GM18951 (cell line): ENCODE results near the gene PSME4.
"Not testable (repeated sequence)": the region's sequence is repeated elsewhere in the genome, so short reads cannot be mapped to it uniquely, and the experiment has no call there.

Experiments used
- POLR2A ChIP-seq: IDR thresholded peaks from 4 replicates; pipeline ENCODE4 v1.6.1; 2011; ENCODE audit warnings: mild to moderate bottlenecking; ENCODE audit not compliant: insufficient read length, insufficient read depth; ENCODE audit errors: extremely low read depth
- in situ Hi-C: fragments of 300-500 bp; cut with MboI; formaldehyde crosslinking; loops from one replicate; pipeline ENCODE4 v1.12.0; 2022; ENCODE audit warnings: low sequenced_read_pairs, mixed read lengths, inconsistent platforms; ENCODE audit not compliant: unreplicated experiment

Gene PSME4

DNA sequence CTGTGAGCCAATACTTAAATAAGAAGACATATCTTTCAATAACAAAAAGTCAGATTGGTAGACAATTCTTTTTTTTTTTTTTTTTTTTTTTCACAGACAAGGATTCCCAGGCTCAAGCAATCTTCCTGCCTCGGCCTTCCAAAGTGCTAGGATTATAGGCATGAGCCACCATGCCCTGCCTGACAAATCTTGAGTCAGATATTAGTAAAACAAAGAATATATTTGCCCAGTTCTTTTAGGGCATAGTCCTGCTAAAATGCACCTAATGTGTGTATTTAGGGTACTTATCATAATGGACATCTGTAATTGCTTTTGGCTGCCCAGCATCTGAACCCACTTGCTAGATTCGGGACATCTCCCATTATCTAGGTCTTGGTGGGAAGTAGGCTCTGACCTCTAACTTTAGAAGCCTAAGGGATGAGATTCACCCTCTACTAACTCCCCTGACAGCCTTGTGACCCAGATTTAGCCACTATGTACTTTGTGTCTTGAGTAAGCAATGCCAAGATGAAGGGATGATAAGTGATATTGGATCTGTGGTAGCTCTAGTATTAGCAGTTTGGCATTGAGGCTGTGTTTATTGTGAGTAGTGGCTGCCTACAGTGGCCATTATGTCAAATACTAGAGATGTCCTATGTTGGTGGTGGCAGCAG is 18.5 kb upstream of the PSME4 start:
- in situ Hi-C loops = no loop called here
- TF ChIP-seq POLR2A = no peak

DNA sequence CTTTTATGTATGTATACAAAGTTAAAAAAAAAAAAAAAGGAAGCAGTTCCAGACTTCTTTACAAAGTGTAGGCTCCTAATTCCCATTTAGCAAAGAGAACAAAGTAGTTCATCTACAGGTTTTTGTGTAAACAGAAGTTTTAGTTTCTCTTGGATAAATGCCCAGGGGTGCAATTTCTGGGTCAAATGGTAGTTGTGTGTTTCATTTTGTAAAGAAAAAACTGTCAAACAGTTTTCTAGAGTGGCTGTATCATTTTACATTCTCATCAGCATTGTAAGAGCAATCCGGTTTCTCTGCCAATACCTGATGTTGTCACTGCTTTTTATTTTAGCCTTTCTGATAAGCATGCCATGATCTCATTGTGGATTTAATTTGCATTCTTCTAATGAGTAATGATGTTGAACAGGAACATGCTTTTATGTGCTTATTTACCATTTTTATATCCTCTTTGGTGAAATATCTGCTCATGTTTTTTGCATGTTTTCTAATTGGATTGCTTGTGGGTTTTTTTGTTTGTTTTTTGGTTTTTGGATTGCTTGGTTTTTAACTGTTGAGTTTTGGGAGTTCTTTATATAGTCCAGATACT is 16.6 kb upstream of the PSME4 start:
- in situ Hi-C loops = no loop called here
- no peak for TF ChIP-seq POLR2A

DNA sequence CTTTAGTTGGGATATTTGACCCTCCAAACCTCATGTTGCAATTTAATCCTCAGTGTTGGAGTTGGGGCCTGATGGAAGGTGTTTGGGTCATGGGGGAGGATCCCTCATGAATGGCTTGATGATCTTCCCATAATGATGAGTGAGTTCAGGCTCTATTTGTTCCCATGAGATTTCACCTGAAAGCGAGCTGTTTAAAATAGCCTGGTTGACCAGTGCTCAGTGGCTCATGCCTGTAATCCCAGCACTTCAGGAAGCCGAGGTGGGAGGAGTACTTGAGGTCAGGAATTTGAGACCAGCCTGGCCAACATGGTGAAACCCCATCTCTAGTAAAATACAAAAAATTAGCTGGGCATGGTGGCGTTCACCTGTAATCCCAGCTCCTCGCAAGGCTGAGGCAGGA is 14.9 kb upstream of the PSME4 start:
- in situ Hi-C loops = no loop called here
- TF ChIP-seq POLR2A = no peak

DNA sequence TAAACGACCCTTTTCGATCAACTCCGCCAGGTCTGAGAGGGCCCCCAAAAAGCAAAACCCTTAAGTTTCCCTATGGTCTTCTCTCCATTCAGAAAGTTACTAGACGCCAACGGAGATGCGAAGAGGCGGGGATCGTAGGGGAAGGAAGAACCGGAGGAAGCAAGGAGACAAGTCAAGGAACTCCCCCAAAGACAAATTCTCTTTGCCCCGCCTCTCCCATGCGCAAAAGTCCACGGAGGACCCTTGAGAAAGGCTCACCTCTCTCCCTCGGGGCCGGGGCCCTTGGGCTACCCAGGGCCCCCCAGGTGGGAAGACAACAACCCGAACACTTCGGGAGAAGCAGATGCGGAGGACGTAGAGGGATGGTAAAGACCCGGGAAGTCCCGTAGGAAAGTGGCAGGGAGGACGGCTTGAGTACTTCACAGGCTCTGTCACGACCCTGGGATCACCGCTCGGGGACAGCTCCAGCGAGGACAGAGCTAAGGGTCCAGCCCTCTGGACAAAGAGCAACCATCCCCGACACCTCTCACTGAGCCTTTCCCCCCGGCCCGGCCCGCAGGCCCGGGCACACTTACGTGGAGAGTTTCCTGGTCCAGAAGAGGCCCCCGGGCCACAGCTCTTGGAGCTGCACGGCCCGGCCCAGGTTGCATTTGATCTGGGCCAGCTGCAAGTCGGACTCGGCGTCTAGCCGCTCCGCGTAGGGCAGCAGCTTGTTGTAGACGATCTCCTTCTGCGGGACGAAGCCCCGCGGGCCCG is 647 bp downstream of the PSME4 start:
- no peak for TF ChIP-seq POLR2A
- in situ Hi-C loops = no loop called here

DNA sequence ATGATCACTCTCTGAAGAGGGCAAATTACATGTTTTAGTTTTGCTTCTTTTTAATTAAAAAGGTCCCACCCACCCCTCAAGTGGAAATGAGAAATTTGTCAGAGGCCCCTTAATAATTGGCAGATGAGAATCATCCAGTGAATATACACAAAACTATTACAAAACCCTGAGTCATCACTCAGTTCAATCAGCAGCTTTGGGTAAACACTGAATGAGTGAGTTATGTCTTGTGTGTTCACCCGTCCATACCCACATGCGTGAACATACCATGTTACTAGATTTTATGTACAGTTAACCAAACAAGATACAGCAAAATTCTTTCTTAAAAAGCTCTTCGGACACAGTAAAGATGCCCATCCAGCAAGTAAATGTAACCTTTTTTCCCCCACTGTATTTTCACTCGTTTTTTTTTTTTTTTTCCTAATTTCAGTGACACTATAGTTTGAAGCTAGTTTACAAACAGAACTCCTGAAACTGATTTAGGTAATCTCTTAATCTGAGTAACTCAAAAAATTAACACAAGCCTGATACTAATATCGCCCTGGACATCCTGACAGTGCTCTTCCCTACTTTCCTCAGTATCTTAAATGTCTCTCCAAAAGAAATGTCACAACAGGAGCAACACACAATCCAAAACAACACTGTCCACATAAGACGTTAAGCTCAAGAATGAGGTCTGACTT is 1.4 kb downstream of the PSME4 start:
- no peak for TF ChIP-seq POLR2A
- in situ Hi-C loops = no loop called here

DNA sequence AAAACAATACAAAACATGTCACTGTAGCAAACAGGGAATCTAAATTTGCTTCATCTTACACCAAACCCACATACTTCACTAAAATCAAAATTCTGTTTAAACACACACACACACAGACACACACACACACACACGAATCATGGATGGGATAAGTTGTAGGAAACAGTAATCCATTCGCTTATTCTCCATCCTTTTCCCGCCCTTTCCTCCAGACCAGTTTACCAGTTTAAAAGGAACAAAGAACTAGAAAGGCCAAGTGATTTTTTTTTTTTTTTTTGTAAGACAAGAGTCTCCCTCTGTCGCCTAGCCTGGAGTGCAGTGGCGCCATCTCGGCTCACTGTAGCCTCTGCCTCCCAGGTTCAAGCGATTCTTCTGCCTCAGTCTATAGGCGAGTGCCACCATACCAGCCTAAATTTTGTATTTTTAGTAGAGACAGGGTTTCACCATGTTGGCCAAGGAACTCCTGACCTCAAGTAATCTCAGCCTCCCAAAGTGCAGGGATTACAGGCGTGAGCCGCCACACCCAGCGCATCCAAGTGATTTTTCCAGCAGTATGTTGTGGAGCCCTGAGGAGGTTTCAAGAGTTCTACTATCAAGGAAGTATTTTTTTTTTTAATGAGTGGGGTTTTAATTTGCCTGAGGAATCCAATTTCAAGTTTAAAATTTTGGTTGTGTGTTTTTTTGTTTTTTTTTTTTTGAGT is 5.7 kb downstream of the PSME4 start:
- no peak for TF ChIP-seq POLR2A
- in situ Hi-C loops = no loop called here

DNA sequence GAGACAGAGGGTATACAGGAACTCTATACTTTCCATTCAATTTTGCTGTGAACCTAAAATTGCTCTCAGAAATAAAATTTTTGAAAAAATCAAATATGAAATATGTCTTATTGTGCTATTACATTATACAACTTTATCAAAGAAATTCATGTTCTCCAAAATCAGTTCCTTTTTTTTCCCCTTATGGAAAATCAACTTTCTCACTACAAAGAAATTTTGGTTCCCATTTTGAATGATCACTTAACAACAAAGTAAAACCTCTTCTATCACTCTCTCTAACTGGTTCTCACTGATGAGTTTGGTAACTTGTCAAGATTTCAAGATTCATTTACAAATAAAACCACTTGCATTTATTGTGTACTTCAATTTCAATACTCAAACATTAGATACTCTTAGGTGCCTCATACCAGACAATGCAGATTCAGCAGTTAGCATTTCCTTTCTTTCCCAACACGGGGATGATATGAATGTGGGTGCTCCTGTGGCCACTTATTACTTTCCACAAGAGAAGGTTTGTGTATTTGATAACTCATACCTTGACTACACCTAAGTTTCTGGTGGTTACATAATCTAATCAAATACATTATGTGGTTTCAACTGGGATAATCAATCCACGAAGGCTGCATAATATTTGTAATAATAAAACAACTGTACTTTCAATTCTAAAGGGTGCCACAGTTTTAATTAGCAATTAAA is 6.4 kb downstream of the PSME4 start:
- no peak for TF ChIP-seq POLR2A
- in situ Hi-C loops = no loop called here

DNA sequence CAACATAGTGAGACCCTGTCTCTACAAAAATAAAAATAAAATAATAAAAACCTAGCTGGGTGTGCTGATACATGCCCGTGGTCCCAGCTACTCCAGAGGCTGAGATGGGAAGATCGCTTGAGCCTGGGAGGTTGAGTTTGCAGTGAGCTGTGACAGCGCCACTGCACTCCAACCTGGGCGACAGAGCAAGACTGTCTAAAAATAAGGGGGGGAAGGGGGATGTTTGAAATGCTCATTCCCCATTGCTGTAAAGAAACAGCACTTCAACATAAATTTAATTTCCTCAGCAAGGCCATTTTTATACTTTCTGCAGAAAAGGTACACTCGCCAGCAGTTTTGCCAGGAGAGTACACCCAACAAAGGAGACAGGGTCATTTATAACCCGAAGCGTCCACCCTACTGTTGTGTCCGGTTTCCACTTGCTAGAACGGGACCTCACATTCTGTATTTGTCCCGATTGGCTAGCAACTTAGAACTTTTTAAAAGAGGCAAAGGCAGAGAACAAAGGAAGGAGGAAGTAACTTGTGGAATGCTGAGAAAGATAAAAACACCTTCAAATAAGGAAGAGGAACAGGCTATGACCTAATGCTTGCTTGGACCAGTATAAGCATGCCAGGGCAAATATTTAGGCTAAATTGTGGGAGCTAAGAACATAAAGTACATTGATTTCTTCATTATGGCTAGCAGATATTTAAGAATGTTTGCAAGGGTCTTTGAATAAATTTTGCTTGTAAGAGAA is 9.1 kb downstream of the PSME4 start:
- in situ Hi-C loops = not testable (repeated sequence)

DNA sequence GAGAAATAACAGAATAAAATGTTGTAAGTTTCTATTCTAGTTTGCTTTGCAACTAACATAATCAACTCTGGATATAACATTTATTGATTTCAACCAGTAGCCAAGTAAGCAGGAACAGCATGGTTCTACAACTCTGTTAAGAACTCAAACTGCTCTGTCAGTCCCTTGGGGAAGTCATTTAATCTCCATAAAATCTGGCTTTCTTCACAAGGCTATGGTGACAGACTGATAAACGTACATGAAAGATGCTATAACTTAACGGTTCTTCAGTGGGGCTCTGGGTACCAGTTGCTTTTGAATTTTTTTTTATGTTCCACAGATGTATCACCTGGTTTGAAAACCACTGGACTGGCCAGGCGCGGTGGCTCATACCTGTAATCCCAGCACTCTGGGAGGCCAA is 10.3 kb downstream of the PSME4 start:
- in situ Hi-C loops = no loop called here
- TF ChIP-seq POLR2A = no peak

DNA sequence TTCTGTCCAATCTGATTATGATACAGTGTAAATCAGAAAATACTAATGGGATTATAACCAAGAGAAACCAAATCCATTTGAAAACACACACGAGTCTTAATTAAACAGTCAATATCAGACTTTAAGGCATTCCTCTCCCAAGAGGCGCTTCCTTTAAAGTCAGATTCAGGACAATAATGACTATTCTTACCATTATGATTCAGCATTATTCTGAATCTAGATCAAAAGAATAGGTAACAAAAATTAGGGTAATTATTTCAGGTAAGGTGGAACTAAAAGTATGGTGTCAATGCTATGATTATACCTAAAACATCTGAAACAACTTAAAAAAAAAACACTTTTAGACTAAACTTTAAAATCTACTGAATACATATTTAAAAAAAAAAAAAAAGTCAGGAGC is 12.3 kb downstream of the PSME4 start:
- in situ Hi-C loops = no loop called here
- TF ChIP-seq POLR2A = no peak

DNA sequence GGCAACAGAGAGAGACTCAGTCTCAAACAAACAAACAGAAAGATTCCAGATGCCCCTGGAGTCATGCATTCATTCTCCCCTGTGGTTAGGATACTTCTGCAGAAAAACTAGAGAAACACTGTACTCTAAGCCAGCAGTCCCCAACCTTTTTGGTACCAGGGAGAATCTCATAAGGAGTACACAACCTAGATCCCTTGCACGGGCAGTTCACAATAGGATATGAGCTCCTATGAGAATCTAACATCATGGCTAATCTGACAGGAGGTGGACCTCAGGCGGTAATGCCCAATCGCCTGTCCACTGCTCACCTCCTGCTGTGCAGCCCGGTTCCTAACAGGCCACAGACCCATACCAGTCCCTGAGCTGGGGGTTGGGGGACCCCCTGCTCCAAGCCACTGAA is 18.3 kb downstream of the PSME4 start:
- TF ChIP-seq POLR2A = no peak
- in situ Hi-C loops = no loop called here

DNA sequence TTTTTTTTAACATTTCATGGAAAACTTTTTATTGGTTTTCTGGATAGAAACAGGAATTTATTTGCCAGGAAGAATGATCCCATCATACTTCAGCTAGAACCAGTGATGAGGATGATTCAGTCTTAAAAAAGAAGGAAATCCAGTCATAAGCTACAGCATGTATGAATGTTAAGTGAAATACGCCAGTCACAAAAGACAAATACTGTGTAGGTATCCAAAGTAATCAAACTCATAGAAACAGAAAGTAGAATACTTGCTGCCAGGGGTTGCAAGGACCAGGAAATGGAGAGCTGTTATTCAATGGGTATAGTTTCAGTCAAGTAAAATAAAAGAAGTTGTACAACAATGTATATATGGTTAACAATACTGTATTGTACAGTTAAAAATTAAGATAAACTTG is 21.3 kb downstream of the PSME4 start:
- in situ Hi-C loops = no loop called here
- TF ChIP-seq POLR2A = no peak
